Choroid plexus epithelial cell (primary cell): ENCODE data around the gene ABHD8.
A peak's percentile ranks its signal among the peaks of the same experiment; 100 is the strongest.

Experiments
- DNase-seq: peaks from one replicate; pipeline ENCODE4 v3.0.0-alpha.2; 2010; ENCODE audit warnings: low read depth
- H3K4me3 ChIP-seq: 2 replicates; pipeline ENCODE4 v1.5.1; 2011; ENCODE audit warnings: low read depth, mild to moderate bottlenecking, control low read depth, low read length, moderate library complexity
- CTCF ChIP-seq: conservative IDR thresholded peaks from 2 replicates; pipeline ENCODE4 v1.5.1; 2011; ENCODE audit warnings: low read depth, mild to moderate bottlenecking, control low read depth, inconsistent platforms, low read length, moderate library complexity

ABHD8 gene

GRCh38 chr19:17309198-17309964 is 6.2 kb upstream of the ABHD8 start, which contains the start of gene DDA1:
Gene DDA1 (plus strand): TSS chr19:17309563. CDS start chr19:17309655, 92 bp downstream.
- no peak for TF ChIP-seq CTCF
- peak; percentile 100 for DNase-seq
- H3K4me3 ChIP-seq, result peak within 1 kb of the TSS; percentile 73

- H3K4me3 ChIP-seq, result no peak overlapping the region
- no peak for DNase-seq
- no peak for TF ChIP-seq CTCF
Measured at GRCh38 chr19:17307876-17308377, 4.7 kb upstream of the ABHD8 start.

- peak overlapping the region; percentile 89 for H3K4me3 ChIP-seq
Measured at GRCh38 chr19:17306285-17306714, 3.1 kb upstream of the ABHD8 start.

GRCh38 chr19:17305517-17306284 is 2.5 kb upstream of the ABHD8 start, which contains the start of gene MRPL34:
Gene MRPL34 (plus strand): TSS chr19:17305872. CDS start chr19:17305893, 21 bp downstream.
- peak within 1 kb of the TSS; percentile 89 for H3K4me3 ChIP-seq
- TF ChIP-seq CTCF, result peak; percentile 75
- peak; percentile 99 for DNase-seq

More at GRCh38 chr19:17306285-17306714, 3.1 kb upstream of the ABHD8 start:
- DNase-seq, result no peak
- TF ChIP-seq CTCF, result no peak

- DNase-seq, result no peak
- peak overlapping the region; percentile 89 for H3K4me3 ChIP-seq
- TF ChIP-seq CTCF, result no peak
Measured at GRCh38 chr19:17305216-17305516, 1.9 kb upstream of the ABHD8 start.

- no peak for TF ChIP-seq CTCF
- H3K4me3 ChIP-seq, result no peak overlapping the region
- DNase-seq, result no peak
Measured at GRCh38 chr19:17304386-17305215, 1.4 kb upstream of the ABHD8 start.
